Measurements from ENCODE around the gene GDI1.

DNA sequence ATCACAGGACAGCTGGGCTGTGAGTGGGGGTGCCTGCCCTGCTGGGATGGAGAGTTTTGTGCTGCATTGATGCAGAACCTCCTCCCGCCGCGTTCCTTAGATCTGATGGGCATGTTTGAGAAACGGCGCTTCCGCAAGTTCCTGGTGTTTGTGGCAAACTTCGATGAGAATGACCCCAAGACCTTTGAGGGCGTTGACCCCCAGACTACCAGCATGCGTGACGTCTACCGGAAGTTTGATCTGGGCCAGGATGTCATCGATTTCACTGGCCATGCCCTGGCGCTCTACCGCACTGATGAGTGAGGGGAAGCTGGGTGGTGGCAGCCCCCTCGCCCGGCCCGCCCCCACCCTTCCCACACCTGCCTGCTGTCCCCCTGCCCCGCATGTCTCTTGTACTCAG is 2.9 kb downstream of the GDI1 start:
- TF ChIP-seq POLR2A (IDR thresholded peaks at IDR 0.05; ENCODE audit: low read length) (no peak), GATA1 (IDR thresholded peaks at IDR 0.05; ENCODE audit: low read depth, low read length) (no peak)
